ENCODE data around the gene STUB1. TPM values are rescaled to one million over a fixed set of nuclear protein-coding genes. Genes with fewer than 3 reads are reported as not detected.

The STUB1 gene
- total and polyA plus RNA-seq, 2 of the 8 experiments (the other 6 are each of a cell fraction or from before 2014, with no cell fraction given) = 89.9 to 103 TPM

DNA sequence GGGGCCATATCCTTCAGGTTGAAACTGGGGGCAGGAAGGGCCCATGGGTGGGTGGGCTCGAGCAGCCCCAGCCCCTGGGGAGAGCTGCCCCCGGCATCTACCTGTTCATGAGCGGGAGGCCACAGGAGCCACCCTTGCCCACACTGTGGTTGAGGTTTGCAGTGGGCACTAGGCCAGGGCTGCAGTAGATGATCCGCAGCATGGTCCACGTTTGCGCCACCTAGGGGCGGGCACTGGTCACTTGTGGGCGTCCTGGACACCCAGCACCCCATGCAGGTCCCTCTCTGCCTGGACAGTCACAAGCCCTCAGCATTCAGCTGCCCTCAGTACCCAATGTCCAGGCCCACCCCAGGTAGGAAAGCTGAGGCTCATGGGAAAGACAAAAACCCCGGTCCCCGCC is 5.8 kb downstream of the STUB1 start (continued):
- TF ChIP-seq, protein P1, sequence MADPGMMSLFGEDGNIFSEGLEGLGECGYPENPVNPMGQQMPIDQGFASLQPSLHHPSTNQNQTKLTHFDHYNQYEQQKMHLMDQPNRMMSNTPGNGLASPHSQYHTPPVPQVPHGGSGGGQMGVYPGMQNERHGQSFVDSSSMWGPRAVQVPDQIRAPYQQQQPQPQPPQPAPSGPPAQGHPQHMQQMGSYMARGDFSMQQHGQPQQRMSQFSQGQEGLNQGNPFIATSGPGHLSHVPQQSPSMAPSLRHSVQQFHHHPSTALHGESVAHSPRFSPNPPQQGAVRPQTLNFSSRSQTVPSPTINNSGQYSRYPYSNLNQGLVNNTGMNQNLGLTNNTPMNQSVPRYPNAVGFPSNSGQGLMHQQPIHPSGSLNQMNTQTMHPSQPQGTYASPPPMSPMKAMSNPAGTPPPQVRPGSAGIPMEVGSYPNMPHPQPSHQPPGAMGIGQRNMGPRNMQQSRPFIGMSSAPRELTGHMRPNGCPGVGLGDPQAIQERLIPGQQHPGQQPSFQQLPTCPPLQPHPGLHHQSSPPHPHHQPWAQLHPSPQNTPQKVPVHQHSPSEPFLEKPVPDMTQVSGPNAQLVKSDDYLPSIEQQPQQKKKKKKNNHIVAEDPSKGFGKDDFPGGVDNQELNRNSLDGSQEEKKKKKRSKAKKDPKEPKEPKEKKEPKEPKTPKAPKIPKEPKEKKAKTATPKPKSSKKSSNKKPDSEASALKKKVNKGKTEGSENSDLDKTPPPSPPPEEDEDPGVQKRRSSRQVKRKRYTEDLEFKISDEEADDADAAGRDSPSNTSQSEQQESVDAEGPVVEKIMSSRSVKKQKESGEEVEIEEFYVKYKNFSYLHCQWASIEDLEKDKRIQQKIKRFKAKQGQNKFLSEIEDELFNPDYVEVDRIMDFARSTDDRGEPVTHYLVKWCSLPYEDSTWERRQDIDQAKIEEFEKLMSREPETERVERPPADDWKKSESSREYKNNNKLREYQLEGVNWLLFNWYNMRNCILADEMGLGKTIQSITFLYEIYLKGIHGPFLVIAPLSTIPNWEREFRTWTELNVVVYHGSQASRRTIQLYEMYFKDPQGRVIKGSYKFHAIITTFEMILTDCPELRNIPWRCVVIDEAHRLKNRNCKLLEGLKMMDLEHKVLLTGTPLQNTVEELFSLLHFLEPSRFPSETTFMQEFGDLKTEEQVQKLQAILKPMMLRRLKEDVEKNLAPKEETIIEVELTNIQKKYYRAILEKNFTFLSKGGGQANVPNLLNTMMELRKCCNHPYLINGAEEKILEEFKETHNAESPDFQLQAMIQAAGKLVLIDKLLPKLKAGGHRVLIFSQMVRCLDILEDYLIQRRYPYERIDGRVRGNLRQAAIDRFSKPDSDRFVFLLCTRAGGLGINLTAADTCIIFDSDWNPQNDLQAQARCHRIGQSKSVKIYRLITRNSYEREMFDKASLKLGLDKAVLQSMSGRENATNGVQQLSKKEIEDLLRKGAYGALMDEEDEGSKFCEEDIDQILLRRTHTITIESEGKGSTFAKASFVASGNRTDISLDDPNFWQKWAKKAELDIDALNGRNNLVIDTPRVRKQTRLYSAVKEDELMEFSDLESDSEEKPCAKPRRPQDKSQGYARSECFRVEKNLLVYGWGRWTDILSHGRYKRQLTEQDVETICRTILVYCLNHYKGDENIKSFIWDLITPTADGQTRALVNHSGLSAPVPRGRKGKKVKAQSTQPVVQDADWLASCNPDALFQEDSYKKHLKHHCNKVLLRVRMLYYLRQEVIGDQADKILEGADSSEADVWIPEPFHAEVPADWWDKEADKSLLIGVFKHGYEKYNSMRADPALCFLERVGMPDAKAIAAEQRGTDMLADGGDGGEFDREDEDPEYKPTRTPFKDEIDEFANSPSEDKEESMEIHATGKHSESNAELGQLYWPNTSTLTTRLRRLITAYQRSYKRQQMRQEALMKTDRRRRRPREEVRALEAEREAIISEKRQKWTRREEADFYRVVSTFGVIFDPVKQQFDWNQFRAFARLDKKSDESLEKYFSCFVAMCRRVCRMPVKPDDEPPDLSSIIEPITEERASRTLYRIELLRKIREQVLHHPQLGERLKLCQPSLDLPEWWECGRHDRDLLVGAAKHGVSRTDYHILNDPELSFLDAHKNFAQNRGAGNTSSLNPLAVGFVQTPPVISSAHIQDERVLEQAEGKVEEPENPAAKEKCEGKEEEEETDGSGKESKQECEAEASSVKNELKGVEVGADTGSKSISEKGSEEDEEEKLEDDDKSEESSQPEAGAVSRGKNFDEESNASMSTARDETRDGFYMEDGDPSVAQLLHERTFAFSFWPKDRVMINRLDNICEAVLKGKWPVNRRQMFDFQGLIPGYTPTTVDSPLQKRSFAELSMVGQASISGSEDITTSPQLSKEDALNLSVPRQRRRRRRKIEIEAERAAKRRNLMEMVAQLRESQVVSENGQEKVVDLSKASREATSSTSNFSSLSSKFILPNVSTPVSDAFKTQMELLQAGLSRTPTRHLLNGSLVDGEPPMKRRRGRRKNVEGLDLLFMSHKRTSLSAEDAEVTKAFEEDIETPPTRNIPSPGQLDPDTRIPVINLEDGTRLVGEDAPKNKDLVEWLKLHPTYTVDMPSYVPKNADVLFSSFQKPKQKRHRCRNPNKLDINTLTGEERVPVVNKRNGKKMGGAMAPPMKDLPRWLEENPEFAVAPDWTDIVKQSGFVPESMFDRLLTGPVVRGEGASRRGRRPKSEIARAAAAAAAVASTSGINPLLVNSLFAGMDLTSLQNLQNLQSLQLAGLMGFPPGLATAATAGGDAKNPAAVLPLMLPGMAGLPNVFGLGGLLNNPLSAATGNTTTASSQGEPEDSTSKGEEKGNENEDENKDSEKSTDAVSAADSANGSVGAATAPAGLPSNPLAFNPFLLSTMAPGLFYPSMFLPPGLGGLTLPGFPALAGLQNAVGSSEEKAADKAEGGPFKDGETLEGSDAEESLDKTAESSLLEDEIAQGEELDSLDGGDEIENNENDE (IDR thresholded peaks at IDR 0.05; ENCODE audit: insufficient replicate concordance, low read length) = no peak
